Activated naive CD8-positive, alpha-beta T cell treated with anti-CD3 and anti-CD28 coated beads, Interleukin-2, amount 10 ng/mL, durations not matched to agents 7 days and 5 days (primary cell): ENCODE results near the gene BUB1B. TPM values are rescaled to one million over a fixed set of nuclear protein-coding genes. Genes with fewer than 3 reads are reported as not detected.
A peak's percentile ranks its signal among the peaks of the same experiment; 100 is the strongest.
"Not testable (repeated sequence)": the region's sequence is repeated elsewhere in the genome, so short reads cannot be mapped to it uniquely, and the experiment has no call there.

Experiments used
- ATAC-seq: fragments of 150-1000 bp; cut with Tn5 transposase; one replicate; pipeline ENCODE4 v1.10.0; 2021; ENCODE audit warnings: low read depth, moderate library complexity
- POLR2A ChIA-PET: fragments of 350-600 bp; sonication (Branson Sonifier 250); formaldehyde crosslinking; loops from one replicate; lab custom pipeline; 2021; ENCODE audit warnings: antibody characterized with exemption; lab: Charles Lee
- DNase-seq: peaks from one replicate; pipeline ENCODE4 v3.0.0; 2021
- H3K27ac Mint-ChIP-seq: one replicate; pipeline ENCODE4 v1.8.0; 2022; ENCODE audit warnings: mild to moderate bottlenecking, mixed read lengths
- H3K27me3 Mint-ChIP-seq: one replicate; pipeline ENCODE4 v1.8.0; 2022; ENCODE audit warnings: mild to moderate bottlenecking, moderate library complexity, mixed read lengths
- H3K36me3 Mint-ChIP-seq: one replicate; pipeline ENCODE4 v1.8.0; 2021; ENCODE audit warnings: mild to moderate bottlenecking, mixed read lengths
- H3K4me1 Mint-ChIP-seq: one replicate; pipeline ENCODE4 v1.8.0; 2021; ENCODE audit warnings: mixed read lengths
- H3K4me3 Mint-ChIP-seq: one replicate; pipeline ENCODE4 v1.8.0; 2022; ENCODE audit warnings: mild to moderate bottlenecking, moderate library complexity, mixed read lengths
- H3K9me3 Mint-ChIP-seq: one replicate; pipeline ENCODE4 v1.8.0; 2021; ENCODE audit warnings: mixed read lengths
- total RNA-seq, 2 experiments: library from RNA; stranded (reverse); gene quantifications; one replicate each; pipeline ENCODE4 v1.2.3, GENCODE V29; 2021

The BUB1B gene, protein sequence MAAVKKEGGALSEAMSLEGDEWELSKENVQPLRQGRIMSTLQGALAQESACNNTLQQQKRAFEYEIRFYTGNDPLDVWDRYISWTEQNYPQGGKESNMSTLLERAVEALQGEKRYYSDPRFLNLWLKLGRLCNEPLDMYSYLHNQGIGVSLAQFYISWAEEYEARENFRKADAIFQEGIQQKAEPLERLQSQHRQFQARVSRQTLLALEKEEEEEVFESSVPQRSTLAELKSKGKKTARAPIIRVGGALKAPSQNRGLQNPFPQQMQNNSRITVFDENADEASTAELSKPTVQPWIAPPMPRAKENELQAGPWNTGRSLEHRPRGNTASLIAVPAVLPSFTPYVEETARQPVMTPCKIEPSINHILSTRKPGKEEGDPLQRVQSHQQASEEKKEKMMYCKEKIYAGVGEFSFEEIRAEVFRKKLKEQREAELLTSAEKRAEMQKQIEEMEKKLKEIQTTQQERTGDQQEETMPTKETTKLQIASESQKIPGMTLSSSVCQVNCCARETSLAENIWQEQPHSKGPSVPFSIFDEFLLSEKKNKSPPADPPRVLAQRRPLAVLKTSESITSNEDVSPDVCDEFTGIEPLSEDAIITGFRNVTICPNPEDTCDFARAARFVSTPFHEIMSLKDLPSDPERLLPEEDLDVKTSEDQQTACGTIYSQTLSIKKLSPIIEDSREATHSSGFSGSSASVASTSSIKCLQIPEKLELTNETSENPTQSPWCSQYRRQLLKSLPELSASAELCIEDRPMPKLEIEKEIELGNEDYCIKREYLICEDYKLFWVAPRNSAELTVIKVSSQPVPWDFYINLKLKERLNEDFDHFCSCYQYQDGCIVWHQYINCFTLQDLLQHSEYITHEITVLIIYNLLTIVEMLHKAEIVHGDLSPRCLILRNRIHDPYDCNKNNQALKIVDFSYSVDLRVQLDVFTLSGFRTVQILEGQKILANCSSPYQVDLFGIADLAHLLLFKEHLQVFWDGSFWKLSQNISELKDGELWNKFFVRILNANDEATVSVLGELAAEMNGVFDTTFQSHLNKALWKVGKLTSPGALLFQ
- total RNA-seq, result 10 to 100 TPM; 59.3 TPM

GRCh38 chr15:40160689-40161688, at the start of gene BUB1B:
TSS of gene BUB1B (plus strand) at chr15:40161069. CDS start at chr15:40161221, 152 bp downstream.
- DNase-seq (peak; percentile 92), ATAC-seq (peak; percentile 92)
- POLR2A ChIA-PET, result interaction anchor here (0.7 to 2.3 kb wide), 9 partner anchors 37 to 123 kb away, joined by 3 to 9 read pairs (median 6); partner anchors contain the start of gene BMF
- Mint-ChIP-seq H3K27me3 (peaks cover 2% of the 10 kb centered on the region), H3K4me3 (no peak within 1 kb of the TSS), H3K4me1 (peaks cover 10% of the 10 kb centered on the region), H3K27ac (no peak within 1 kb of the TSS), H3K9me3 (no peaks in the 10 kb centered on the region), H3K36me3 (peaks cover 9% of the 10 kb centered on the region)

GRCh38 chr15:40111888-40112287, 49.0 kb upstream of the BUB1B start:
- no peak overlapping the region for H3K4me3 Mint-ChIP-seq
- no peaks in the 10 kb centered on the region for H3K9me3 Mint-ChIP-seq
- H3K27ac Mint-ChIP-seq, result no peak overlapping the region
- DNase-seq (peak; percentile 19), ATAC-seq (no peak)
- no peaks in the 10 kb centered on the region for H3K36me3 Mint-ChIP-seq
- POLR2A ChIA-PET, result interaction anchor here (1.2 kb wide), 1 partner anchor 66 kb away, joined by 3 read pairs; no protein-coding TSS in a partner anchor
- H3K4me1 Mint-ChIP-seq, result peaks cover 38% of the 10 kb centered on the region
- peaks cover 25% of the 10 kb centered on the region for H3K27me3 Mint-ChIP-seq

GRCh38 chr15:40112789-40113188, 48.1 kb upstream of the BUB1B start:
- Mint-ChIP-seq H3K4me1 (peaks cover 31% of the 10 kb centered on the region), H3K4me3 (no peak overlapping the region), H3K9me3 (no peaks in the 10 kb centered on the region), H3K27ac (no peak overlapping the region), H3K36me3 (no peaks in the 10 kb centered on the region), H3K27me3 (peaks cover 23% of the 10 kb centered on the region)
- ATAC-seq, result no peak
- POLR2A ChIA-PET, result interaction anchor here (1.0 to 1.2 kb wide), 2 partner anchors 11 to 67 kb away, joined by 3 read pairs; no protein-coding TSS in a partner anchor
- DNase-seq, result peak; percentile 9

GRCh38 chr15:40114218-40114617, 46.7 kb upstream of the BUB1B start:
- no peaks in the 10 kb centered on the region for H3K36me3 Mint-ChIP-seq
- H3K4me3 Mint-ChIP-seq, result no peak overlapping the region
- POLR2A ChIA-PET, result interaction anchor here (2.1 kb wide), 1 partner anchor 15 kb away, joined by 13 read pairs; no protein-coding TSS in a partner anchor
- peak; percentile 8 for DNase-seq
- H3K27me3 Mint-ChIP-seq, result peaks cover 23% of the 10 kb centered on the region
- ATAC-seq, result no peak
- H3K9me3 Mint-ChIP-seq, result no peaks in the 10 kb centered on the region
- H3K4me1 Mint-ChIP-seq, result peaks cover 31% of the 10 kb centered on the region
- H3K27ac Mint-ChIP-seq, result peak overlapping the region; percentile 63

GRCh38 chr15:40115106-40115505, 45.8 kb upstream of the BUB1B start:
- H3K4me1 Mint-ChIP-seq, result peaks cover 28% of the 10 kb centered on the region
- peaks cover 18% of the 10 kb centered on the region for H3K27me3 Mint-ChIP-seq
- not testable (repeated sequence) for H3K9me3 Mint-ChIP-seq, H3K36me3 Mint-ChIP-seq, ATAC-seq, H3K4me3 Mint-ChIP-seq
- POLR2A ChIA-PET, result interaction anchor here (0.5 to 2.1 kb wide), 7 partner anchors 8 to 956 kb away, joined by 3 to 13 read pairs (median 5); no protein-coding TSS in a partner anchor
- peak overlapping the region; percentile 68 for H3K27ac Mint-ChIP-seq
- DNase-seq, result peak; percentile 3

- no peaks in the 10 kb centered on the region for H3K9me3 Mint-ChIP-seq
- H3K4me3 Mint-ChIP-seq, result peak overlapping the region; percentile 77
- H3K27me3 Mint-ChIP-seq, result peaks cover 17% of the 10 kb centered on the region
- ATAC-seq, result peak; percentile 94
- DNase-seq, result peak; percentile 74
- H3K27ac Mint-ChIP-seq, result peak overlapping the region; percentile 96
- POLR2A ChIA-PET, result interaction anchor here (0.9 to 2.1 kb wide), 6 partner anchors 9 to 67 kb away, joined by 3 to 13 read pairs (median 6); no protein-coding TSS in a partner anchor
- H3K36me3 Mint-ChIP-seq, result no peaks in the 10 kb centered on the region
- peaks cover 28% of the 10 kb centered on the region for H3K4me1 Mint-ChIP-seq
Observed at GRCh38 chr15:40115670-40116093, 45.2 kb upstream of the BUB1B start.

DNA sequence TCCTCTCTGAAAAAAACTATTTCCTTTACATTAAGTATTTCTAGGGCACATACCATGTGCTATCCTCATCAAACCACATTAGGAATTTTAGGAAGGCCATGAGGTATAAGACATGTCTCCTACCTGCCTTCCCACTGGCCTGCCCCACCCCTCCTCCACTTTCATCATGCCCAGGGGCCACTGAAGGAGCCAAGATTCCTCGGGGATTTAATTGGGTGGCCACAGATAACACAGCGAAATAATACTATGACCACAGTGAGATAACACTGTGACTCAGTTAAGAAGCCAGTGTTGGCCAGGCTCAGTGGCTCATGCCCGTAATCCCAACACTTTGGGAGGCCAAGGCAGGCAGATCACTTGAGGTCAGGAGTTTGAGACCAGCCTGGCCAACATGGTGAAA, 42.4 kb upstream of the BUB1B start:
- Mint-ChIP-seq H3K4me3 (no peak overlapping the region), H3K4me1 (peaks cover 21% of the 10 kb centered on the region), H3K27me3 (peaks cover 10% of the 10 kb centered on the region), H3K9me3 (no peaks in the 10 kb centered on the region), H3K36me3 (no peaks in the 10 kb centered on the region), H3K27ac (no peak overlapping the region)
- POLR2A ChIA-PET, result no interaction called here
- DNase-seq, result no peak
- no peak for ATAC-seq

DNA sequence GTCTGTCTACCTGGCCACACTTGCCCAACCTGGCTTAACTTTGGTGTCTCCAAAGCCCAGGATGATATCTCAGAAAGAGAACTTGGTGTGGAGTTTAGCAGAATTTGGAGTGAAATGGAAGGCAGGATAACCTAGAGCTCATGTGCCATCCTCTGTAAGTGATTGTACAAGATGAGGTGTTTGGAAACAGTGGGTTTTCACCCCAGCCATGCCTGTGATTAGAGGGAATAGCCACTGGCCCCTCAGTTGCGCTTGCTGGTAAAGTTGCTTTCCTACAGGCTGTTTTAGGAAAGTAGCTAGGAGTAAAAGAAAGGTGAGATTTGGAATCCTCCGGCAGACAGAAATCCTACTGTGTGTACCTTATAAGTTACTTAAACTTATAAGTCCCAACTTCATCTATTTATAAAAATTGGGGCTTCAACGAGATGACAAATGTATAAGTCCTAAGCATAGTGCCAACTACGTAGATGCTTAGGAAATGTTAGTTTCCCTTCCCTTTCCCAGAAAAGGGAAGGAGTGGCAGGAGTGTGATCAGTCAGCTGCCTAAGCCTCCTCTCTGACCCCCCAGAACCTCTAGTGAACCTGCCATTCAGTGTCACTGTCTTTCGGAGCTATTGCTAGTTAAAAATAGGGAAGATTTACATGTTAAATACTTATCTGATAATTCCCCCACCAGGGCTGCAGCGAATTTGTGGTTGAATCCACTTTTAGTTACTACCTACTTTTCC, 38.8 kb upstream of the BUB1B start:
- H3K36me3 Mint-ChIP-seq, result no peaks in the 10 kb centered on the region
- peaks cover 3% of the 10 kb centered on the region for H3K4me1 Mint-ChIP-seq
- no peaks in the 10 kb centered on the region for H3K9me3 Mint-ChIP-seq
- no peak overlapping the region for H3K4me3 Mint-ChIP-seq
- POLR2A ChIA-PET, result no interaction called here
- H3K27me3 Mint-ChIP-seq, result peaks cover 8% of the 10 kb centered on the region
- DNase-seq (no peak), ATAC-seq (no peak)
- H3K27ac Mint-ChIP-seq, result no peak overlapping the region

DNA sequence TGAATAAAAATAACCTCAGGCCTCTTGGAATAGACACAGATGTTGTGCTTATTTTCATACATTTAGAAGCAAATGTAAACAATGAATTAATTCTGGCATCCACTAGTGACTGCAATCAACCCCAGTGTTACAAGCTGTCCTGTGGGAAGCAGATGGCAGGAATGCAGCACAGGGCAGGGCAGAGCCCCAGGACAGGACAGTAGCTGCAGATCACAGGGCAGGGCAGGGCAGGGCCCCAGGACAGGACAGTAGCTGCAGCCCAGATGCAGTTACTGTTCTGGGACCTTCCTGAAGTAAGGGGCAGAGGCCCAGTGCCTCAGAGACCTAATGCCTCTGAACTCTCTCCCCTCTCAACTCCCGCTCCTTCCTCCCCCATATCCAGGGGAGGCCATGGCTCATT, 37.9 kb upstream of the BUB1B start:
- H3K36me3 Mint-ChIP-seq, H3K4me1 Mint-ChIP-seq, H3K9me3 Mint-ChIP-seq, H3K4me3 Mint-ChIP-seq, H3K27me3 Mint-ChIP-seq, H3K27ac Mint-ChIP-seq, DNase-seq, ATAC-seq: not testable (repeated sequence)
- POLR2A ChIA-PET, result interaction anchor here (1.3 kb wide), 1 partner anchor 31 kb away, joined by 6 read pairs; no protein-coding TSS in a partner anchor

GRCh38 chr15:40123863-40124262, 37.0 kb upstream of the BUB1B start:
- ATAC-seq, H3K9me3 Mint-ChIP-seq, H3K36me3 Mint-ChIP-seq, DNase-seq, H3K4me1 Mint-ChIP-seq, H3K27ac Mint-ChIP-seq, H3K4me3 Mint-ChIP-seq: not testable (repeated sequence)
- peaks cover 11% of the 10 kb centered on the region for H3K27me3 Mint-ChIP-seq
- POLR2A ChIA-PET, result interaction anchor here (0.6 to 1.3 kb wide), 2 partner anchors 30 to 526 kb away, joined by 3 to 6 read pairs; no protein-coding TSS in a partner anchor

- not testable (repeated sequence) for H3K27ac Mint-ChIP-seq, H3K9me3 Mint-ChIP-seq, DNase-seq, H3K4me1 Mint-ChIP-seq, ATAC-seq, H3K4me3 Mint-ChIP-seq, H3K36me3 Mint-ChIP-seq
- peaks cover 11% of the 10 kb centered on the region for H3K27me3 Mint-ChIP-seq
- POLR2A ChIA-PET, result interaction anchor here (0.6 to 1.3 kb wide), 2 partner anchors 29 to 526 kb away, joined by 3 to 6 read pairs; no protein-coding TSS in a partner anchor
Observed at GRCh38 chr15:40124333-40124732, 36.5 kb upstream of the BUB1B start.
